ENCODE results near the gene FUCA2. TPM values are rescaled to one million over a fixed set of nuclear protein-coding genes. Genes with fewer than 3 reads are reported as not detected.
"Not testable (repeated sequence)": the region's sequence is repeated elsewhere in the genome, so short reads cannot be mapped to it uniquely, and the experiment has no call there.

The FUCA2 gene
- total RNA-seq, 2 donors from 2014 or later, result 40.2 to 54.1 TPM

DNA sequence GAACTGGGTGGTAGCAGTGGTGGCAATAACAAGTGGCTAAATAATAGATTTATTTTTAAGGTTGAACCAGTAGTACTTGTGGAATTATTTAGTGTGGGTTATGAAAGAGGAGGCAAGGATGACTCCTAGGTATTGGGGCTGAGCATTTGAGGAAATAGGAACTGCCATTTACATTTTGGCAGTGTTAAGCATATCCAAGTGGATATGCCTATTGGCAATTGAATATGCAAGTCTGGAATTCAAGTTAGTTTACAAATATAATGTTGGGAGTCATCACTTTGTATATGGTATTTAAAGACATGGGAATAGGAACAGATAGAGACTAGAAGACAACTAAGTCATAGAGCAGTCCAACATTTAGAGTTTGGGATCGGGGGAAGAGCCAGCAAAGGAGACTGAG lies 35.0 kb downstream of the FUCA2 start:
- Histone ChIP-seq H3K36me3 (peaks cover 11% of the 10 kb centered on the region), H3K4me3 (no peak overlapping the region), H3K27ac (no peak overlapping the region), H3K9me3 (no peaks in the 10 kb centered on the region), H3K27me3 (replicated peaks; ENCODE audit: insufficient read depth) (no peaks in the 10 kb centered on the region), H3K4me1 (ENCODE audit: control insufficient read depth in 1 of 2, low read depth in 2 of 2) (no peaks in the 10 kb centered on the region)
- ATAC-seq (ENCODE audit: insufficient number of reproducible peaks, low FRiP score, low read depth) (no peak), DNase-seq (ENCODE audit: low spot score) (no peak)
- TF ChIP-seq CTCF (IDR thresholded peaks at IDR 0.05), result no peak

- H3K4me1 ChIP-seq (ENCODE audit: control insufficient read depth in 1 of 2, low read depth in 2 of 2), result no peaks in the 10 kb centered on the region
- no peak for DNase-seq (ENCODE audit: low spot score)
- H3K27me3 ChIP-seq (replicated peaks; ENCODE audit: insufficient read depth), result no peaks in the 10 kb centered on the region
- no peaks in the 10 kb centered on the region for H3K9me3 ChIP-seq
- H3K27ac ChIP-seq, result no peak overlapping the region
- ATAC-seq (ENCODE audit: insufficient number of reproducible peaks, low FRiP score, low read depth), result no peak
- no peak for TF ChIP-seq CTCF (IDR thresholded peaks at IDR 0.05)
- peaks cover 11% of the 10 kb centered on the region for H3K36me3 ChIP-seq
- H3K4me3 ChIP-seq, result no peak overlapping the region
Measured at GRCh38 chr6:143471822-143472221, 39.7 kb downstream of the FUCA2 start.

DNA sequence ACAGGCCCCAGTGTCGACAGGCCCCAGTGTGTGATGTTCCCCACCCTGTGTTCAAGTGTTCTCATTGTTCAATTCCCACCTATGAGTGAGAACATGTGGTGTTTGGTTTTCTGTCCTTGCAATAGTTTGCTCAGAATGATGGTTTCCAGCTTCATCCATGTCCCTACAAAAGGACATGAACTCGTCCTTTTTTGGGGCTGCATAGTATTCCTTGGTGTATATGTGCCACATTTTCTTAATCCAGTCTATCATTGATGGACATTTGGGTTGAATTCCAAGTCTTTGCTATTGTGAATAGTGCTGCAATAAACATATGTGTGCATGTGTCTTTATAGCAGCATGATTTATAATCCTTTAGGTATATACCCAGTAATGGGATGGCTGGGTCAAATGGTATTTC lies 42.7 kb downstream of the FUCA2 start:
- not testable (repeated sequence) for DNase-seq (ENCODE audit: low spot score); H3K27me3 ChIP-seq (replicated peaks; ENCODE audit: insufficient read depth); H3K27ac ChIP-seq; H3K4me1 ChIP-seq (ENCODE audit: control insufficient read depth in 1 of 2, low read depth in 2 of 2); H3K4me3 ChIP-seq; H3K9me3 ChIP-seq; ATAC-seq (ENCODE audit: insufficient number of reproducible peaks, low FRiP score, low read depth)
- H3K36me3 ChIP-seq, result peaks cover 11% of the 10 kb centered on the region

- peaks cover 10% of the 10 kb centered on the region for H3K36me3 ChIP-seq
- ATAC-seq (ENCODE audit: insufficient number of reproducible peaks, low FRiP score, low read depth) (no peak), DNase-seq (ENCODE audit: low spot score) (no peak)
- H3K9me3 ChIP-seq, result no peaks in the 10 kb centered on the region
- no peaks in the 10 kb centered on the region for H3K27me3 ChIP-seq (replicated peaks; ENCODE audit: insufficient read depth)
- H3K4me3 ChIP-seq, result no peak overlapping the region
- no peak for TF ChIP-seq CTCF (IDR thresholded peaks at IDR 0.05)
- no peaks in the 10 kb centered on the region for H3K4me1 ChIP-seq (ENCODE audit: control insufficient read depth in 1 of 2, low read depth in 2 of 2)
- no peak overlapping the region for H3K27ac ChIP-seq
Measured at GRCh38 chr6:143468026-143468425, 43.5 kb downstream of the FUCA2 start.

DNA sequence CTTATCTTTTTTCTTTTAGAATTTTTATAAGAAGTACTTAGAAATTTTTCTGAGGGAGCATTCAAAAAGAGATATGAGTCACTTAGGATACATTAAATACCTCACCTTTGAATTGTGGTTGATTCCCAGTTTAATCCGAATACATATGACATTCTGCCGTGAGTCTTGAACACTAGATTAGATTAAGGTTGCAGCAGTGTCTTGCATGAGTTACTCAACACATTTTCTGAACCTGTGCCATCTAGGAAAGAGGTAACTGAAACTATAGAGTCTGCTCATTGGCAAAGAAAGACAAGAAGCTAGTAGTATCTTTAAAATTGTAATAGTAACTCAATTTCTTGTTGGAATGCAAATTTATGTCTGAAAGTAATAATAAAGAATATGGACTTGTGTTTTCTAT lies 46.0 kb downstream of the FUCA2 start:
- Histone ChIP-seq H3K27me3 (replicated peaks; ENCODE audit: insufficient read depth) (no peaks in the 10 kb centered on the region), H3K27ac (no peak overlapping the region), H3K9me3 (no peaks in the 10 kb centered on the region), H3K36me3 (peaks cover 12% of the 10 kb centered on the region), H3K4me1 (ENCODE audit: control insufficient read depth in 1 of 2, low read depth in 2 of 2) (no peaks in the 10 kb centered on the region), H3K4me3 (no peak overlapping the region)
- no peak for DNase-seq (ENCODE audit: low spot score)
- ATAC-seq (ENCODE audit: insufficient number of reproducible peaks, low FRiP score, low read depth), result no peak
- TF ChIP-seq CTCF (IDR thresholded peaks at IDR 0.05), result no peak

- H3K27ac ChIP-seq, result no peak overlapping the region
Measured at GRCh38 chr6:143457563-143458359, 53.8 kb downstream of the FUCA2 start.

More at GRCh38 chr6:143457563-143458359, 53.8 kb downstream of the FUCA2 start:
- Histone ChIP-seq H3K4me1 (ENCODE audit: control insufficient read depth in 1 of 2, low read depth in 2 of 2) (no peaks in the 10 kb centered on the region), H3K4me3 (no peak overlapping the region), H3K9me3 (no peaks in the 10 kb centered on the region), H3K27me3 (replicated peaks; ENCODE audit: insufficient read depth) (no peaks in the 10 kb centered on the region), H3K36me3 (peaks cover 9% of the 10 kb centered on the region)
- DNase-seq (ENCODE audit: low spot score) (no peak), ATAC-seq (ENCODE audit: insufficient number of reproducible peaks, low FRiP score, low read depth) (no peak)
- no peak for TF ChIP-seq CTCF (IDR thresholded peaks at IDR 0.05)

Data from thoracic aorta (tissue), 2 donors.